ENCODE results near the gene TFDP1.

The TFDP1 gene

GRCh38 chr13:113584205-113584869 lies at the start of gene TFDP1:
Gene TFDP1, plus strand, starts transcription at chr13:113584753. Its CDS starts 1,085 bp downstream, at chr13:113585838.
- peak; percentile 40 to 42 for DNase-seq

GRCh38 chr13:113535381-113535781 lies 49.2 kb upstream of the TFDP1 start:
- no peak for DNase-seq

- DNase-seq: no peak
Observed at GRCh38 chr13:113536461-113537110, 48.0 kb upstream of the TFDP1 start.

GRCh38 chr13:113537205-113537604 lies 47.3 kb upstream of the TFDP1 start:
- no peak for DNase-seq

GRCh38 chr13:113537909-113538688 lies 46.5 kb upstream of the TFDP1 start:
- DNase-seq: no peak

- no peak for DNase-seq
Observed at GRCh38 chr13:113538689-113539058, 45.9 kb upstream of the TFDP1 start.

GRCh38 chr13:113539176-113539575 lies 45.4 kb upstream of the TFDP1 start:
- DNase-seq: no peak

GRCh38 chr13:113539822-113540221 lies 44.7 kb upstream of the TFDP1 start:
- no peak for DNase-seq

- no peak for DNase-seq
Observed at GRCh38 chr13:113540523-113540922, 44.0 kb upstream of the TFDP1 start.

GRCh38 chr13:113542751-113543424 lies 41.7 kb upstream of the TFDP1 start:
- no peak for DNase-seq

- no peak for DNase-seq
Observed at GRCh38 chr13:113544071-113544891, 40.3 kb upstream of the TFDP1 start.

GRCh38 chr13:113544896-113545295 lies 39.7 kb upstream of the TFDP1 start:
- DNase-seq: no peak

- DNase-seq: no peak
Observed at GRCh38 chr13:113545455-113545930, 39.1 kb upstream of the TFDP1 start.

- DNase-seq: no peak
Observed at GRCh38 chr13:113545931-113546516, 38.5 kb upstream of the TFDP1 start.

- no peak for DNase-seq
Observed at GRCh38 chr13:113546571-113547237, 37.8 kb upstream of the TFDP1 start.

- DNase-seq: no peak
Observed at GRCh38 chr13:113547238-113547971, 37.1 kb upstream of the TFDP1 start.

- DNase-seq: no peak
Observed at GRCh38 chr13:113548171-113548641, 36.3 kb upstream of the TFDP1 start.

- no peak for DNase-seq
Observed at GRCh38 chr13:113548778-113549621, 35.6 kb upstream of the TFDP1 start.

GRCh38 chr13:113550453-113550852 lies 34.1 kb upstream of the TFDP1 start:
- no peak for DNase-seq

All from activated CD4-positive, alpha-beta T cell treated with anti-CD3 and anti-CD28 coated beads for 4 hours (primary cell).